ENCODE results near the gene NUP93.

GRCh38 chr16:56889206-56889605 lies 159.3 kb downstream of the NUP93 start:
- TF ChIP-seq EZH2 (IDR thresholded peaks at IDR 0.05), result no peak
- TF ChIP-seq POLR2AphosphoS5 (IDR thresholded peaks at IDR 0.05; ENCODE audit: borderline replicate concordance, low read depth, low read length), result no peak
